ENCODE measurements around the gene GPR152. TPM values are rescaled to one million over a fixed set of nuclear protein-coding genes. Genes with fewer than 3 reads are reported as not detected.

GPR152 gene
- total RNA-seq, 1 donor = not detected

- peaks cover 2% of the 10 kb centered on the region for H3K79me2 ChIP-seq (ENCODE audit: insufficient read depth, low read length)
- TF ChIP-seq, protein P1, sequence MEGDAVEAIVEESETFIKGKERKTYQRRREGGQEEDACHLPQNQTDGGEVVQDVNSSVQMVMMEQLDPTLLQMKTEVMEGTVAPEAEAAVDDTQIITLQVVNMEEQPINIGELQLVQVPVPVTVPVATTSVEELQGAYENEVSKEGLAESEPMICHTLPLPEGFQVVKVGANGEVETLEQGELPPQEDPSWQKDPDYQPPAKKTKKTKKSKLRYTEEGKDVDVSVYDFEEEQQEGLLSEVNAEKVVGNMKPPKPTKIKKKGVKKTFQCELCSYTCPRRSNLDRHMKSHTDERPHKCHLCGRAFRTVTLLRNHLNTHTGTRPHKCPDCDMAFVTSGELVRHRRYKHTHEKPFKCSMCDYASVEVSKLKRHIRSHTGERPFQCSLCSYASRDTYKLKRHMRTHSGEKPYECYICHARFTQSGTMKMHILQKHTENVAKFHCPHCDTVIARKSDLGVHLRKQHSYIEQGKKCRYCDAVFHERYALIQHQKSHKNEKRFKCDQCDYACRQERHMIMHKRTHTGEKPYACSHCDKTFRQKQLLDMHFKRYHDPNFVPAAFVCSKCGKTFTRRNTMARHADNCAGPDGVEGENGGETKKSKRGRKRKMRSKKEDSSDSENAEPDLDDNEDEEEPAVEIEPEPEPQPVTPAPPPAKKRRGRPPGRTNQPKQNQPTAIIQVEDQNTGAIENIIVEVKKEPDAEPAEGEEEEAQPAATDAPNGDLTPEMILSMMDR (IDR thresholded peaks at IDR 0.05; ENCODE audit: extremely low read depth, low read depth, low read length) = no peak
- no peaks in the 10 kb centered on the region for H3K9me3 ChIP-seq (ENCODE audit: low read depth, low read length)
- H3K4me2 ChIP-seq (ENCODE audit: insufficient read depth, low read length) = no peak overlapping the region
- DNase-seq (ENCODE audit: insufficient read length, low spot score, missing footprints) = peak; percentile 66
- H2AFZ ChIP-seq (ENCODE audit: low read length) = no peak overlapping the region
- H3K4me1 ChIP-seq (ENCODE audit: insufficient read depth, low read length) = no peaks in the 10 kb centered on the region
- peaks cover 14% of the 10 kb centered on the region for H4K20me1 ChIP-seq (ENCODE audit: insufficient read depth, low read length)
- H3K4me3 ChIP-seq (ENCODE audit: insufficient read depth, low read length) = no peak overlapping the region
- no peaks in the 10 kb centered on the region for H3K27me3 ChIP-seq (ENCODE audit: insufficient read depth, low read length)
- no peak overlapping the region for H3K27ac ChIP-seq (ENCODE audit: low read depth, low read length)
- peaks cover 8% of the 10 kb centered on the region for H3K36me3 ChIP-seq (ENCODE audit: insufficient read depth, low read length)
These were observed 47.4 kb upstream of the GPR152 start for GRCh38 chr11:67499808-67500483.

GRCh38 chr11:67498544-67498972, 46.0 kb upstream of the GPR152 start:
- Histone ChIP-seq H3K4me3 (ENCODE audit: insufficient read depth, low read length) (no peak overlapping the region), H3K27me3 (ENCODE audit: insufficient read depth, low read length) (no peaks in the 10 kb centered on the region), H3K27ac (ENCODE audit: low read depth, low read length) (no peak overlapping the region), H3K79me2 (ENCODE audit: insufficient read depth, low read length) (peaks cover under 1% of the 10 kb centered on the region), H3K4me1 (ENCODE audit: insufficient read depth, low read length) (no peaks in the 10 kb centered on the region), H2AFZ (ENCODE audit: low read length) (no peak overlapping the region), H3K9me3 (ENCODE audit: low read depth, low read length) (no peaks in the 10 kb centered on the region), H4K20me1 (ENCODE audit: insufficient read depth, low read length) (peaks cover 7% of the 10 kb centered on the region), H3K4me2 (ENCODE audit: insufficient read depth, low read length) (no peak overlapping the region), H3K36me3 (ENCODE audit: insufficient read depth, low read length) (peaks cover 8% of the 10 kb centered on the region)
- no peak for DNase-seq (ENCODE audit: insufficient read length, low spot score, missing footprints)
- TF ChIP-seq, protein P1 (IDR thresholded peaks at IDR 0.05; ENCODE audit: extremely low read depth, low read depth, low read length) = no peak

- TF ChIP-seq, protein P1 (IDR thresholded peaks at IDR 0.05; ENCODE audit: extremely low read depth, low read depth, low read length) = no peak
- H2AFZ ChIP-seq (ENCODE audit: low read length) = no peak overlapping the region
These were observed 45.2 kb upstream of the GPR152 start for GRCh38 chr11:67497656-67498291.

DNA sequence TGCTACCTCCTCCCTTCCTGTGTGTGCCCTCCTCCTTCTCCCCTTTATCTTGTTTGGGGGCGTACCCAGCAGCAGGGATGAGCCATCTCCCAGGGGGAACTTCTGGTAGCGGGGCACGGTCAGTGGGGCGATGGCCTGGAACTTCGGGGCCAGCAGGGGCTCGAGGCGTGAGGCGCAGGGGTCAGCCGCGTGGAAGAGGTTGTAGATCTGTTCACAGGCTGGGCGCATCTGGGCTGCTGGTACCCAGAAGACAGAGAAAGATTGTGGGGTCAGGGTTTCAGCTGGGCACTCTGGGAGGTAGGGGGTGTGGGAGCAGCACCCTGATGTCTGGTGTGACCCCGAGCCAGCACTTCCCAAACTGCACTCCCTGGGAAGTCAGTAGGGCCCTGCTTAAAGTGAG, 43.6 kb upstream of the GPR152 start:
- no peaks in the 10 kb centered on the region for H3K4me1 ChIP-seq (ENCODE audit: insufficient read depth, low read length)
- no peaks in the 10 kb centered on the region for H3K9me3 ChIP-seq (ENCODE audit: low read depth, low read length)
- H3K36me3 ChIP-seq (ENCODE audit: insufficient read depth, low read length) = peaks cover 8% of the 10 kb centered on the region
- no peaks in the 10 kb centered on the region for H4K20me1 ChIP-seq (ENCODE audit: insufficient read depth, low read length)
- TF ChIP-seq, protein P1 (IDR thresholded peaks at IDR 0.05; ENCODE audit: extremely low read depth, low read depth, low read length) = no peak
- DNase-seq (ENCODE audit: insufficient read length, low spot score, missing footprints) = peak; percentile 86
- no peak overlapping the region for H2AFZ ChIP-seq (ENCODE audit: low read length)
- H3K4me2 ChIP-seq (ENCODE audit: insufficient read depth, low read length) = no peak overlapping the region
- H3K27ac ChIP-seq (ENCODE audit: low read depth, low read length) = no peak overlapping the region
- no peak overlapping the region for H3K4me3 ChIP-seq (ENCODE audit: insufficient read depth, low read length)
- no peaks in the 10 kb centered on the region for H3K27me3 ChIP-seq (ENCODE audit: insufficient read depth, low read length)
- H3K79me2 ChIP-seq (ENCODE audit: insufficient read depth, low read length) = no peaks in the 10 kb centered on the region

More at GRCh38 chr11:67497656-67498291, 45.2 kb upstream of the GPR152 start:
- H3K79me2 ChIP-seq (ENCODE audit: insufficient read depth, low read length) = no peaks in the 10 kb centered on the region
- DNase-seq (ENCODE audit: insufficient read length, low spot score, missing footprints) = peak; percentile 69
- peaks cover 5% of the 10 kb centered on the region for H4K20me1 ChIP-seq (ENCODE audit: insufficient read depth, low read length)
- H3K4me2 ChIP-seq (ENCODE audit: insufficient read depth, low read length) = no peak overlapping the region
- H3K4me1 ChIP-seq (ENCODE audit: insufficient read depth, low read length) = no peaks in the 10 kb centered on the region
- H3K27ac ChIP-seq (ENCODE audit: low read depth, low read length) = no peak overlapping the region
- no peak overlapping the region for H3K4me3 ChIP-seq (ENCODE audit: insufficient read depth, low read length)
- no peaks in the 10 kb centered on the region for H3K27me3 ChIP-seq (ENCODE audit: insufficient read depth, low read length)
- H3K9me3 ChIP-seq (ENCODE audit: low read depth, low read length) = no peaks in the 10 kb centered on the region
- peaks cover 8% of the 10 kb centered on the region for H3K36me3 ChIP-seq (ENCODE audit: insufficient read depth, low read length)
